ENCODE data around the gene TCF7L1. TPM values are rescaled to one million over a fixed set of nuclear protein-coding genes. Genes with fewer than 3 reads are reported as not detected.

Gene TCF7L1
- total RNA-seq, 1 experiment from 2014 or later: 30.4 TPM

GRCh38 chr2:85253890-85254289 is 120.7 kb downstream of the TCF7L1 start:
- ChIA-PET POLR2A (no interaction called here), CTCF (no interaction called here)
- H3K36me3 ChIP-seq (ENCODE audit: control insufficient read depth, insufficient read depth, low read length): no peaks in the 10 kb centered on the region; the same call in 1 of the 2 replicates
- no peak for TF ChIP-seq POLR2AphosphoS5 (IDR thresholded peaks at IDR 0.05; ENCODE audit: low read depth, low read length)
- H3K9me3 ChIP-seq (ENCODE audit: control insufficient read depth, insufficient read depth, low read depth, low read length): no peaks in the 10 kb centered on the region
- ATAC-seq (no peak), DNase-seq (ENCODE audit: low read depth, low spot score) (no peak)
- H3K27me3 ChIP-seq (ENCODE audit: control insufficient read depth, insufficient read depth, low read length): no peaks in the 10 kb centered on the region
- H3K4me1 ChIP-seq (ENCODE audit: control insufficient read depth, insufficient read depth, low read length): peaks cover 92% of the 10 kb centered on the region
- peak overlapping the region; percentile 93 for H3K27ac ChIP-seq (ENCODE audit: low read length)
- H3K4me3 ChIP-seq (ENCODE audit: low read depth in 2 of 2, low read length in 2 of 2): no peak overlapping the region
- intact Hi-C loops (cut with micrococcal nuclease; ENCODE audit: unreplicated experiment) (no loop called here), in situ Hi-C loops (cut with HindIII; ENCODE audit: low pct_unique_long_range_greater_than_20kb, low sequenced_read_pairs) (no loop called here)
- BruUV-seq (replicated peaks): no TSS peak

DNA sequence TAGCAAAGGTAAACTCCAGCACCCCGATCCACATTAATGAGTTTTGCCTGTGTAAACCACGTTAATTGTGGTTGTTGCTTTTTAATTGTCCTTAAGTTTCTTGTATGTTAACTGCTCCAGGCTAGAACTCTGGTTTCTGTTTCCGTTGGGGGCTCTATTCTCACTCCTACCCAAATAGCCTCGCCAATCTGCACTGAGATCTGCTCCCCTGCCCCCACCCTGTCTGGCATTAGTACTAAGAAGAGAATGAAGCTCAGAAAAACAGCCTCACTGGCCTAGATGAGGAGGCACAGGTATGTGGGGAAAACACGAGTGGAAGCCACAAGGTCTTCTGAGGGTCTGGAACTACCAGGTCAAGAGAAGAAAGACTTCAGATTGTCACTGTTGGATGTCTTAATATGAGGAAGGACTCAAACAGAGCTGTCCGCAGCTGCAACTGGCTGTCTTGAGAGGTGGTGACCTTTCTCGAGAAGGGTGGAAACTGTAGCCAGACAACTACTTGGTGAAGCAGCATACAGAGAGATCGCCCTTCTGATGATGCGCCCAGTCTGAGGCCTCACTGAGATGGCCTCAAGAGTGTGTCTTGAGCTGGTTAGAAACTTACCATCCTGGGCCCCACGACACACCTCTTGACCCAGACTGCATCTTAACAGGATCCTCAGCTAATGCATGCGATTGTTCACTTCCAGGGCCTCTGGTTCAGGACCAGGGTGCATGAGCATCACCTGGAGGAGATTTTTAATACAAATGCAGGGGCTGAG is 121.5 kb downstream of the TCF7L1 start:
- CTCF ChIA-PET: interaction anchor here (0.6 kb wide), 1 partner anchor 30 kb away, joined by 4 read pairs; no protein-coding TSS in a partner anchor
- Histone ChIP-seq H3K9me3 (ENCODE audit: control insufficient read depth, insufficient read depth, low read depth, low read length) (no peaks in the 10 kb centered on the region), H3K4me3 (ENCODE audit: low read depth in 2 of 2, low read length in 2 of 2) (no peak overlapping the region), H3K27me3 (ENCODE audit: control insufficient read depth, insufficient read depth, low read length) (no peaks in the 10 kb centered on the region), H3K27ac (ENCODE audit: low read length) (peak overlapping the region; percentile 93), H3K4me1 (ENCODE audit: control insufficient read depth, insufficient read depth, low read length) (peaks cover 91% of the 10 kb centered on the region), H3K36me3 (ENCODE audit: control insufficient read depth, insufficient read depth, low read length) (no peaks in the 10 kb centered on the region; the same call in 1 of the 2 replicates)
- POLR2A ChIA-PET: no interaction called here
- intact Hi-C loops (cut with micrococcal nuclease; ENCODE audit: unreplicated experiment) (no loop called here), in situ Hi-C loops (cut with HindIII; ENCODE audit: low pct_unique_long_range_greater_than_20kb, low sequenced_read_pairs) (no loop called here)
- DNase-seq (ENCODE audit: low read depth, low spot score) (no peak), ATAC-seq (0 out of 2 replicates have a peak, but pooled peaks have one; percentile 2)
- TF ChIP-seq REST (IDR thresholded peaks at IDR 0.05; ENCODE audit: insufficient read depth in 1 of 2, low read depth in 2 of 2, low read length in 1 of 2) (no peak), POLR2AphosphoS5 (IDR thresholded peaks at IDR 0.05; ENCODE audit: low read depth, low read length) (no peak), TCF7L2 (IDR thresholded peaks at IDR 0.05; ENCODE audit: low read depth, low read length) (no peak), SIN3A (IDR thresholded peaks at IDR 0.05; ENCODE audit: borderline replicate concordance, insufficient read depth, low read depth, low read length) (no peak)
- TF ChIP-seq, protein P1, sequence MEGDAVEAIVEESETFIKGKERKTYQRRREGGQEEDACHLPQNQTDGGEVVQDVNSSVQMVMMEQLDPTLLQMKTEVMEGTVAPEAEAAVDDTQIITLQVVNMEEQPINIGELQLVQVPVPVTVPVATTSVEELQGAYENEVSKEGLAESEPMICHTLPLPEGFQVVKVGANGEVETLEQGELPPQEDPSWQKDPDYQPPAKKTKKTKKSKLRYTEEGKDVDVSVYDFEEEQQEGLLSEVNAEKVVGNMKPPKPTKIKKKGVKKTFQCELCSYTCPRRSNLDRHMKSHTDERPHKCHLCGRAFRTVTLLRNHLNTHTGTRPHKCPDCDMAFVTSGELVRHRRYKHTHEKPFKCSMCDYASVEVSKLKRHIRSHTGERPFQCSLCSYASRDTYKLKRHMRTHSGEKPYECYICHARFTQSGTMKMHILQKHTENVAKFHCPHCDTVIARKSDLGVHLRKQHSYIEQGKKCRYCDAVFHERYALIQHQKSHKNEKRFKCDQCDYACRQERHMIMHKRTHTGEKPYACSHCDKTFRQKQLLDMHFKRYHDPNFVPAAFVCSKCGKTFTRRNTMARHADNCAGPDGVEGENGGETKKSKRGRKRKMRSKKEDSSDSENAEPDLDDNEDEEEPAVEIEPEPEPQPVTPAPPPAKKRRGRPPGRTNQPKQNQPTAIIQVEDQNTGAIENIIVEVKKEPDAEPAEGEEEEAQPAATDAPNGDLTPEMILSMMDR (IDR thresholded peaks at IDR 0.05): no peak
- no TSS peak for BruUV-seq (replicated peaks)

DNA sequence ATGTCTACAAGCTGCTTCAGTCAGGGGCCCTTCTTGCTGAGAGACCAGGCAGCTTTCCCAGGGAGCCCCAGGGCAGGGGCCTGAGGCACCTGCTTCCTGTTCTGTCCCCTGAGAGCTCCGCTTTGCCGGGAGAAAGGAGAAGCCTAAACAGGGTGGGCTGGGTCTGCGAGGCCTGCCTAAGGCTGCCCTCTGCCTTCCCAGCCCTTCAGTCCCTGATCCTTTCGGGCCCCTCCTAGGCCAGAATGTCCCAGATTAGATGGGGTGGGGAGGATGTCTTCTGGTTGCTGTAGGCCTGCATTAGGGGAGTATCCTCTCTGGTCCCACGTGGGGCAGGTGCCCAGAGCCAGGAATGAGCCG is 122.2 kb downstream of the TCF7L1 start:
- Histone ChIP-seq H3K27ac (ENCODE audit: low read length) (peak overlapping the region; percentile 93), H3K27me3 (ENCODE audit: control insufficient read depth, insufficient read depth, low read length) (no peaks in the 10 kb centered on the region), H3K36me3 (ENCODE audit: control insufficient read depth, insufficient read depth, low read length) (no peaks in the 10 kb centered on the region; the same call in 1 of the 2 replicates), H3K9me3 (ENCODE audit: control insufficient read depth, insufficient read depth, low read depth, low read length) (no peaks in the 10 kb centered on the region), H3K4me1 (ENCODE audit: control insufficient read depth, insufficient read depth, low read length) (peaks cover 93% of the 10 kb centered on the region), H3K4me3 (ENCODE audit: low read depth in 2 of 2, low read length in 2 of 2) (no peak overlapping the region)
- ATAC-seq (no peak), DNase-seq (ENCODE audit: low read depth, low spot score) (no peak)
- in situ Hi-C loops (cut with HindIII; ENCODE audit: low pct_unique_long_range_greater_than_20kb, low sequenced_read_pairs): no loop called here
- no TSS peak for BruUV-seq (replicated peaks)
- ChIA-PET CTCF (interaction anchor here (0.6 kb wide), 1 partner anchor 29 kb away, joined by 4 read pairs; no protein-coding TSS in a partner anchor), POLR2A (interaction anchor here (1.0 kb wide), 1 partner anchor 329 kb away, joined by 4 read pairs; no protein-coding TSS in a partner anchor)
- no peak for TF ChIP-seq TCF7L2 (IDR thresholded peaks at IDR 0.05; ENCODE audit: low read depth, low read length)
- no peak for TF ChIP-seq POLR2AphosphoS5 (IDR thresholded peaks at IDR 0.05; ENCODE audit: low read depth, low read length)
- no peak for TF ChIP-seq REST (IDR thresholded peaks at IDR 0.05; ENCODE audit: insufficient read depth in 1 of 2, low read depth in 2 of 2, low read length in 1 of 2)
- no peak for TF ChIP-seq SIN3A (IDR thresholded peaks at IDR 0.05; ENCODE audit: borderline replicate concordance, insufficient read depth, low read depth, low read length)
- TF ChIP-seq, protein P1 (IDR thresholded peaks at IDR 0.05): no peak
- intact Hi-C loops (cut with micrococcal nuclease; ENCODE audit: unreplicated experiment): no loop called here

All from Panc1 (cell line).